ENCODE measurements around the gene ARID1A. TPM values are rescaled to one million over a fixed set of nuclear protein-coding genes. Genes with fewer than 3 reads are reported as not detected.
"Not testable (repeated sequence)": the region's sequence is repeated elsewhere in the genome, so short reads cannot be mapped to it uniquely, and the experiment has no call there.

Gene ARID1A
- total RNA-seq, 1 donor from 2014 or later, result 117 TPM

- H3K9me3 Mint-ChIP-seq; H3K27ac Mint-ChIP-seq; H3K4me3 Mint-ChIP-seq; DNase-seq; H3K27me3 Mint-ChIP-seq; intact Hi-C loops (cut with micrococcal nuclease): not testable (repeated sequence)
- H3K36me3 Mint-ChIP-seq (ENCODE audit: low read depth), result peaks cover 16% of the 10 kb centered on the region
- H3K4me1 Mint-ChIP-seq, result peaks cover 34% of the 10 kb centered on the region
Observed at GRCh38 chr1:26803932-26804331, 108.1 kb downstream of the ARID1A start.

GRCh38 chr1:26810105-26810504, 114.3 kb downstream of the ARID1A start:
- peaks cover 20% of the 10 kb centered on the region for H3K4me1 Mint-ChIP-seq
- H3K36me3 Mint-ChIP-seq (ENCODE audit: low read depth); H3K9me3 Mint-ChIP-seq; H3K27me3 Mint-ChIP-seq: not testable (repeated sequence)
- H3K27ac Mint-ChIP-seq, result peak overlapping the region; percentile 69
- intact Hi-C loops (cut with micrococcal nuclease), result loop anchor here (2.0 kb wide), 2 partner anchors 23 to 69 kb away; no protein-coding TSS in a partner anchor
- DNase-seq, result peak; percentile 94
- peak overlapping the region; percentile 19 for H3K4me3 Mint-ChIP-seq

- H3K27me3 Mint-ChIP-seq, result no peaks in the 10 kb centered on the region
- H3K27ac Mint-ChIP-seq, result no peak overlapping the region
- peaks cover 17% of the 10 kb centered on the region for H3K4me1 Mint-ChIP-seq
- no peak for DNase-seq
- intact Hi-C loops (cut with micrococcal nuclease), result loop anchor here (2.0 kb wide), 2 partner anchors 22 to 68 kb away; no protein-coding TSS in a partner anchor
- H3K36me3 Mint-ChIP-seq (ENCODE audit: low read depth), result no peaks in the 10 kb centered on the region
- no peak overlapping the region for H3K4me3 Mint-ChIP-seq
- no peaks in the 10 kb centered on the region for H3K9me3 Mint-ChIP-seq
Observed at GRCh38 chr1:26811057-26811456, 115.2 kb downstream of the ARID1A start.

- Mint-ChIP-seq H3K4me1 (peaks cover 17% of the 10 kb centered on the region), H3K9me3 (no peaks in the 10 kb centered on the region), H3K4me3 (no peak overlapping the region), H3K36me3 (ENCODE audit: low read depth) (no peaks in the 10 kb centered on the region), H3K27ac (no peak overlapping the region), H3K27me3 (no peaks in the 10 kb centered on the region)
- intact Hi-C loops (cut with micrococcal nuclease), result loop anchor here (2.0 kb wide), 2 partner anchors 21 to 67 kb away; no protein-coding TSS in a partner anchor
- DNase-seq, result no peak
Observed at GRCh38 chr1:26811708-26812107, 115.9 kb downstream of the ARID1A start.

DNA sequence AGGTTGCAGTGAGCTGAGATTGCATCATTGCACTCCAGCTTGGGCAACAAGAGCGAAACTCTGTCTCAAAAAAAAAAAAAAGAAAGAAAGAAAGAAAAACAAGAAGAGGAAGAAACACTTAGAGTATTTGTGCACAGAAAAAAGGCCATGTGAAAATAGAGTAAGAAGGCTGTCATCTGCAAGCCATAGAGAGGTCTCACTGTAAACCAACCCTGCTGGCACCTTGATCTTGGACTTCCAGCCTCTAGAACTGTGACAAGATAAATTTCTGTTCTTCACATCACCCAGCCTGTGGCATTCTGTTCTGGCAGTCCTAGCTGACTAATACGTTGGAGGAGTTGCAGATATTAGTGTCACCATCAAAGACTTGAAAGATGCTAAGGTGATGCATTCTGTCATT, 118.6 kb downstream of the ARID1A start:
- no peak for DNase-seq
- Mint-ChIP-seq H3K9me3 (no peaks in the 10 kb centered on the region), H3K27ac (no peak overlapping the region), H3K27me3 (no peaks in the 10 kb centered on the region), H3K4me1 (peaks cover 17% of the 10 kb centered on the region), H3K36me3 (ENCODE audit: low read depth) (no peaks in the 10 kb centered on the region), H3K4me3 (no peak overlapping the region)
- intact Hi-C loops (cut with micrococcal nuclease), result no loop called here

DNA sequence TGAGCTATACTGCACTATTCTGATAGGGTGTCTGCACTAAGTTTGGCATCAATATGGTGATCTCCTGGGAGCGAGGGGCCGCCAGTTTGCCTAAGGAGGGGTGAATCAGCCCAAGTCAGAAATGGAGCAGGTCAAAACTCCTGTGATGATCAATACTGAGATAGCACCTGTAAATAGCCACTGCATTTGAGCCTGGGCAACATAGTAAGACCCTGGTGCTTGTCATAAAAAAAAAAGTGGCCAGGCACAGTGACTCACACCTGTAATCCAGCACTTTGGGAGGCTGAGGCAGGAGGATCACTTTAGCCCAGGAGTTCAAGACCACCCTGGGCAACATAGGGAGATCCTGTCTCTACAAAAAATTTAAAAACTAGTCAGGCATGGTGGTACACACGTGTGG, 119.1 kb downstream of the ARID1A start:
- no peak overlapping the region for H3K4me3 Mint-ChIP-seq
- no peaks in the 10 kb centered on the region for H3K9me3 Mint-ChIP-seq
- no peak overlapping the region for H3K27ac Mint-ChIP-seq
- H3K27me3 Mint-ChIP-seq, result no peaks in the 10 kb centered on the region
- intact Hi-C loops (cut with micrococcal nuclease), result no loop called here
- no peaks in the 10 kb centered on the region for H3K36me3 Mint-ChIP-seq (ENCODE audit: low read depth)
- DNase-seq, result no peak
- H3K4me1 Mint-ChIP-seq, result peaks cover 17% of the 10 kb centered on the region

DNA sequence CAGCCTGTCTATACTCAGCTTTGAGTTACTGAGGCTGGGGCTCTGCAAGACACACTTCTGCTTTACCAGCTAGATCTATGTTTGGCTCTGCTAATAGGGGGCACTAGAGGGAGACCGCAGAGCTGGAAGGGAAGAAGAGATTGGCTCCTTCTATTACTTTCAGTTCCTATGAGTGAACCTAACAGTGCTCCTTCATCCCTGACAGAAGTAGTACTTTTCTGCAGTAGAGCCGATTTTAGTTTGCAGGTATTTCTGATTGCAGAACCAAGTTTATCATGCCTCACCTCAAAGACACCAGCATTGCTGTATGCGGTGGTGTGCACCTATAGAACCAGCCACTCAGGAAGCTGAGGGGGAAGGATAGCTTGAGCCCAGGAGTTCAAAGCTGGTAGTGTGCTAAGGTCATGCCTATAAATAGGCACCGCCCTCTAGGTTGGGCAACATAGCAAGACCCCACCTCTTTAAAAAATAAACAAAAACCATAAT, 125.0 kb downstream of the ARID1A start:
- H3K27me3 Mint-ChIP-seq, result no peaks in the 10 kb centered on the region
- no peak overlapping the region for H3K4me3 Mint-ChIP-seq
- H3K4me1 Mint-ChIP-seq, result peaks cover 20% of the 10 kb centered on the region
- no peaks in the 10 kb centered on the region for H3K9me3 Mint-ChIP-seq
- no peaks in the 10 kb centered on the region for H3K36me3 Mint-ChIP-seq (ENCODE audit: low read depth)
- peak; percentile 75 for DNase-seq
- peak overlapping the region; percentile 39 for H3K27ac Mint-ChIP-seq
- intact Hi-C loops (cut with micrococcal nuclease), result no loop called here

- no peaks in the 10 kb centered on the region for H3K9me3 Mint-ChIP-seq
- no peaks in the 10 kb centered on the region for H3K27me3 Mint-ChIP-seq
- no peak overlapping the region for H3K4me3 Mint-ChIP-seq
- intact Hi-C loops (cut with micrococcal nuclease), result no loop called here
- no peak overlapping the region for H3K27ac Mint-ChIP-seq
- DNase-seq, result no peak
- peaks cover 29% of the 10 kb centered on the region for H3K4me1 Mint-ChIP-seq
- H3K36me3 Mint-ChIP-seq (ENCODE audit: low read depth), result peaks cover 9% of the 10 kb centered on the region
Observed at GRCh38 chr1:26822737-26823395, 127.1 kb downstream of the ARID1A start.

GRCh38 chr1:26824731-26825130, 128.9 kb downstream of the ARID1A start:
- H3K27ac Mint-ChIP-seq, result no peak overlapping the region
- no peaks in the 10 kb centered on the region for H3K9me3 Mint-ChIP-seq
- peaks cover 45% of the 10 kb centered on the region for H3K4me1 Mint-ChIP-seq
- H3K27me3 Mint-ChIP-seq, result no peaks in the 10 kb centered on the region
- no peak for DNase-seq
- H3K4me3 Mint-ChIP-seq, result no peak overlapping the region
- peaks cover 24% of the 10 kb centered on the region for H3K36me3 Mint-ChIP-seq (ENCODE audit: low read depth)
- intact Hi-C loops (cut with micrococcal nuclease), result no loop called here

- Mint-ChIP-seq H3K9me3 (no peaks in the 10 kb centered on the region), H3K4me3 (peak within 1 kb of the TSS; percentile 94), H3K36me3 (ENCODE audit: low read depth) (peaks cover 32% of the 10 kb centered on the region)
Observed at GRCh38 chr1:26826261-26827105, 130.7 kb downstream of the ARID1A start, which contains the start of gene ZDHHC18. ZDHHC18 (plus strand) TSS chr1:26826688; CDS start chr1:26826805, 117 bp downstream.

GRCh38 chr1:26827106-26827604, 131.3 kb downstream of the ARID1A start:
- DNase-seq, result peak; percentile 64
- H3K4me1 Mint-ChIP-seq, result peaks cover 51% of the 10 kb centered on the region

More at GRCh38 chr1:26826261-26827105, 130.7 kb downstream of the ARID1A start, which contains the start of gene ZDHHC18:
- DNase-seq, result peak; percentile 95
- intact Hi-C loops (cut with micrococcal nuclease), result loop anchor here (1.0 to 2.0 kb wide), 2 partner anchors 37 to 38 kb away; no protein-coding TSS in a partner anchor
- no peaks in the 10 kb centered on the region for H3K27me3 Mint-ChIP-seq
- H3K27ac Mint-ChIP-seq, result peak within 1 kb of the TSS; percentile 95
- peaks cover 45% of the 10 kb centered on the region for H3K4me1 Mint-ChIP-seq

GRCh38 chr1:26827663-26828062, 131.8 kb downstream of the ARID1A start:
- no peaks in the 10 kb centered on the region for H3K9me3 Mint-ChIP-seq
- intact Hi-C loops (cut with micrococcal nuclease), result loop anchor here (1.0 to 2.0 kb wide), 2 partner anchors 37 to 38 kb away; no protein-coding TSS in a partner anchor

More at GRCh38 chr1:26827106-26827604, 131.3 kb downstream of the ARID1A start:
- peak overlapping the region; percentile 94 for H3K4me3 Mint-ChIP-seq
- H3K27me3 Mint-ChIP-seq, result no peaks in the 10 kb centered on the region
- intact Hi-C loops (cut with micrococcal nuclease), result loop anchor here (1.0 to 2.0 kb wide), 2 partner anchors 38 kb away; no protein-coding TSS in a partner anchor
- peak overlapping the region; percentile 90 for H3K27ac Mint-ChIP-seq
- H3K36me3 Mint-ChIP-seq (ENCODE audit: low read depth), result peaks cover 36% of the 10 kb centered on the region
- H3K9me3 Mint-ChIP-seq, result no peaks in the 10 kb centered on the region

GRCh38 chr1:26828411-26828991, 132.7 kb downstream of the ARID1A start:
- Mint-ChIP-seq H3K9me3 (no peaks in the 10 kb centered on the region), H3K4me3 (peak overlapping the region; percentile 94), H3K27me3 (no peaks in the 10 kb centered on the region), H3K27ac (peak overlapping the region; percentile 90), H3K4me1 (peaks cover 61% of the 10 kb centered on the region), H3K36me3 (ENCODE audit: low read depth) (peaks cover 49% of the 10 kb centered on the region)
- intact Hi-C loops (cut with micrococcal nuclease), result no loop called here
- DNase-seq, result peak; percentile 67

More at GRCh38 chr1:26827663-26828062, 131.8 kb downstream of the ARID1A start:
- no peak for DNase-seq
- Mint-ChIP-seq H3K4me3 (peak overlapping the region; percentile 94), H3K27me3 (no peaks in the 10 kb centered on the region), H3K36me3 (ENCODE audit: low read depth) (peaks cover 41% of the 10 kb centered on the region), H3K27ac (peak overlapping the region; percentile 90), H3K4me1 (peaks cover 56% of the 10 kb centered on the region)

Data from activated CD4-positive, alpha-beta T cell treated with anti-CD3 and anti-CD28 coated beads, Interleukin-2, amount 10 ng/mL, durations not matched to agents 24 days and 14 days (primary cell).